Adrenal gland (tissue), 5 donors: ENCODE measurements around the gene ZNF692.

Experiments
- POLR2A ChIP-seq, 2 donors: fragments of 450-650 bp; IDR thresholded peaks; one replicate each; pipeline ENCODE4 v1.6.1; 2017; ENCODE audit warnings: antibody characterized with exemption in 2 of 2, mild to moderate bottlenecking in 2 of 2, moderate library complexity in 1 of 2
- TF ChIP-seq, protein P1 (sequence below), 6 experiments: fragments of 450-650 bp in 4 of 6; fragments of 200-600 bp in 2 of 6; sonication (generic) in 1 of 6; IDR thresholded peaks; 1 replicate in 5 of 6; 2 replicates in 1 of 6; pipeline versions ENCODE4 v1.5.1 to v1.8.0; 2016 to 2021; ENCODE audit warnings: antibody characterized with exemption in 6 of 6, mild to moderate bottlenecking in 2 of 6, moderate library complexity in 1 of 6
- donor health status: DM: no; HTN: no; CAD: no.

DNA sequence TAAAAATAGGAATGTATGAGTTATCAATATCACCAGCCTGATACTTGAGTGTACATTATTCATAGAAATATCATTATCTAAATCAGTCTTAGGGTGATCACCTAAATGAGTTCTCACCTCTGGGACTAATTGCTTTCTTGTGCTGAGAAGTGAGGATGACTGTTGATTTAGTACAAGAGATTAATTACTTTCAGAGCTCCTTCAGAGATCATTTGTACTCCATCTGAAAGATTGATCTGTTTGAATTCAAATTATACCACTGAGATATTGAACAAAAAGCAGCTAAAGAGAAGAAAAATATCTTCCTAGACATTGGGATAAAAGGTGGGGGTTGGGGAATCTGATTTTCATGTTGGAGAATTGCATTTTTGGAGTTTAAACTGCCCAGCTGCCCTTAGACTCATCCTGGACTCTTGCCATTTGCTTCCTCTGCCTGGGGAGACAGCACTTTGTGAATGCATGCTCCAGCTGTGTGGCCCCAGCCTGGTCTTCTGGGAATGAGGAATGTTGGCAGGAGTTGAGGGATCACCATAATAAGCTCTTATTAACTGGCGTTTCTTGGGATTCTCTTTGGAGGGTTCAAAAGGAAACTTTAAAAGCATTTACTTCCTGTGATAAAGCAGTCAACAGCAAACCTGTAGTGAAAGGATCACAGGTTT, 27.5 kb upstream of the ZNF692 start:
- TF ChIP-seq, protein P1, sequence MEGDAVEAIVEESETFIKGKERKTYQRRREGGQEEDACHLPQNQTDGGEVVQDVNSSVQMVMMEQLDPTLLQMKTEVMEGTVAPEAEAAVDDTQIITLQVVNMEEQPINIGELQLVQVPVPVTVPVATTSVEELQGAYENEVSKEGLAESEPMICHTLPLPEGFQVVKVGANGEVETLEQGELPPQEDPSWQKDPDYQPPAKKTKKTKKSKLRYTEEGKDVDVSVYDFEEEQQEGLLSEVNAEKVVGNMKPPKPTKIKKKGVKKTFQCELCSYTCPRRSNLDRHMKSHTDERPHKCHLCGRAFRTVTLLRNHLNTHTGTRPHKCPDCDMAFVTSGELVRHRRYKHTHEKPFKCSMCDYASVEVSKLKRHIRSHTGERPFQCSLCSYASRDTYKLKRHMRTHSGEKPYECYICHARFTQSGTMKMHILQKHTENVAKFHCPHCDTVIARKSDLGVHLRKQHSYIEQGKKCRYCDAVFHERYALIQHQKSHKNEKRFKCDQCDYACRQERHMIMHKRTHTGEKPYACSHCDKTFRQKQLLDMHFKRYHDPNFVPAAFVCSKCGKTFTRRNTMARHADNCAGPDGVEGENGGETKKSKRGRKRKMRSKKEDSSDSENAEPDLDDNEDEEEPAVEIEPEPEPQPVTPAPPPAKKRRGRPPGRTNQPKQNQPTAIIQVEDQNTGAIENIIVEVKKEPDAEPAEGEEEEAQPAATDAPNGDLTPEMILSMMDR (IDR thresholded peaks at IDR 0.05) = no peak
- TF ChIP-seq POLR2A (IDR thresholded peaks at IDR 0.05) = no peak
